GOT3 (cell line): ENCODE data around the gene ZCCHC14.
"Not testable (repeated sequence)": the region's sequence is repeated elsewhere in the genome, so short reads cannot be mapped to it uniquely, and the experiment has no call there.

Source experiments
- DNase-seq: peaks from one replicate; lab custom pipeline; 2025; ENCODE audit warnings: mixed read lengths; lab: John Stamatoyannopoulos, UW

ZCCHC14 gene

DNA sequence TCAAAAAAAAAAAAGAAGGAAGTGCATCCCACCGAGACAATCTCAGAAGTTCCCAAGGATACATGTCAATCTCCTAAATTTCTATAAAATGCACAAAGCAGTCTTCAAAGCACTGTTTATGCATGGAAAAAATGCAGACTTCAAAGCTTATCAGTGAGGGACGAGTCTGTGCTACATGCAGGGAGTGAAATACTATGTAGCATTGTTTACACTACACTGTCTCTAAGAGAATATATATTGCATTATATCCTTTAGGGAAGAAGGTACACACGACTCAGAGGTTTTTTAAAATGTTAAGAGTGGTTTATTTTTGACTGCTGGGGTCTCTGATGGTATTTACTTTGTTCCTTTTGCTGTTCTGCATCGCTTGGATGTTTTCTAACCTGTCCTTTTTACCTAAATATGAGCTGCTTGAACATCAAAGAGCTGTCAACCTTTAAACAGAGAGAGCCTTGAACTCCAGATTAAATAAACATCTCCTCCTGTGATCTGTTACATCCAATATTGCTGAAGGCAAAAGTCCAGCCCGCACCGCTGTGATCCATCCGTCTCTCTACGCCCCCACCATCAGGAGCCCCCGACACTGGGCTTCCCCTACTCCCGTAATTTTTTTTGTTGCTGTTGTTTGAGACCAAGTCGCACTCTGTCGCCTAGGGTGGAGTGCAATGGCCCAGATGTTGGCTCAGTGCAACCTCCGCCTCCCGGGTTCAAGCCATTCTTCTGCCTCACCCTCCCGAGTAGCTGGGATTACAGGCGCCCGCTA is 110.6 kb downstream of the ZCCHC14 start:
- no peak for DNase-seq

DNA sequence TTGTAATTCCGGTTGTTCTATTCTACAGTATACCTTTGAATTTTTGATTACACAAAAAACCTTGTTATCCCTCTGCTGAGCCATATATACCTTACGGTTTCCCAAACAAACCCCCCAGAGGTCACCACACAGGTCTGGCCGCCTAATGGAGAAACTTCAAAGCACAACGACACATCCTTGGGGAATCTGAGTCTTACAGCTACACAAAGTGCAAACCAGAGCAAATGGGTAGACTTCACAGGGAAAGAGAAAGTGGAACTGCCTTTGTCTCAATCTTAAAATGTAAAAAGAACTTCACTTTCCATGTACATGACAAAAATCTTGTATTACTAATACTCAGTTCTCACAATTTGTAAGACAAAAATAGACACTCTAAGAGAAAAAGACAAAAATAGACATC is 111.9 kb downstream of the ZCCHC14 start:
- DNase-seq = no peak

DNA sequence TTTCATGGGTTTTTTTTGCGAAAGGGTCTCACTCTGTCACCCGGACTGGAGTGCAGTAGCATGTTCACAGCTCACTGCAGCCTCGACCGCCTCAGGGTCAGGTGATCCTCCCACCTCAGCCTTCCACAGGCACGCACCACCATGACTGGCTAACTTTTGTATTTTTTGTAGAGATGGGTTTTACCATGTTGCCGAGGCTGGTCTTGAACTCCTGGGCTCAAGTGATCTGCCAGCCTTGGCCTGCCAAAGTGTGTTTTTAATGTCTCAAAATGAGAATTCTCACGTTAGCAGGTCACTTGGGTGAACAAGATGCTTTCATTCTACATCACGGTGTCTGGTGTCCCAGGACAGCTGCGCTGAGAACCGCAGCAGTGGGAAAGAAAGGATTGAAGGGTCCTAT is 112.4 kb downstream of the ZCCHC14 start:
- no peak for DNase-seq

DNA sequence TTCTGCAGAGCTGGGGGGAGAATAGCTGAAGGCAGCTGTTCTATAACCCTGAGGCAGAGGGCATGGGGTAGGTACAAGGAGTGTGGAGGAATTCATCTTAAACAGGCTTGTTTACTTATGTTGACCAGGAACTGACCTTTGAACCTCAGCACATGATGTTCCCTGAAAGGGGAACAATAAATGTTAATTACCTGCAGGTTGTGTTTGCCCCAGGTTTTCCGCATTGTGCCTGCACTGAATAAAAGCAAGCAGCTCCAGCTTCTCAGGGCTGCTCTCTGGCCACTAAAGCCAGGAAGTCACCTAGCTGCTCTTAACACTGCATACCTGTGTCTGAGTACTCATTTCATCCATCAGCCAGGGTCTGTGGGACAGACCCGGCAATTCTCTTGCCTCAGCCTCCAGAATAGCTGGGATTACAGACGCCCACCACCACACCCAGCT is 113.5 kb downstream of the ZCCHC14 start:
- not testable (repeated sequence) for DNase-seq

DNA sequence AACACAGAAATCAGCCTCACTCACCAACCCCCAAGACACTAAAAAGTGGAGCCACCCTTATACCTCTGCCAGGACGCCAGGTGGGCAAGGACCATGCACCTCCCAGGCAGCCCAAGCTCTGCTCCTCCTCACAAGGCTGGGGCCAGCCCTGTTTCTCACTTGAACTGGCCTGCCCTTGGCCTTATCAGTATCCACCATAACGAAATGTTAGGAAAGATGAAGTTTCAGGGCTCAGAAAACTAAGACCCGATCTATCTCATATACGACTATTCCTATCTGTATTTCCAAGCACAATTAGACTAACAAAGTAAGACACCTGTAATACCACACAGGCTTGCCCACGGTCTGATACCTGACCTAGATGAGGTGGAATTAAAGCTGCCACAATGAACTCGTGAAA is 116.2 kb downstream of the ZCCHC14 start:
- DNase-seq = no peak

DNA sequence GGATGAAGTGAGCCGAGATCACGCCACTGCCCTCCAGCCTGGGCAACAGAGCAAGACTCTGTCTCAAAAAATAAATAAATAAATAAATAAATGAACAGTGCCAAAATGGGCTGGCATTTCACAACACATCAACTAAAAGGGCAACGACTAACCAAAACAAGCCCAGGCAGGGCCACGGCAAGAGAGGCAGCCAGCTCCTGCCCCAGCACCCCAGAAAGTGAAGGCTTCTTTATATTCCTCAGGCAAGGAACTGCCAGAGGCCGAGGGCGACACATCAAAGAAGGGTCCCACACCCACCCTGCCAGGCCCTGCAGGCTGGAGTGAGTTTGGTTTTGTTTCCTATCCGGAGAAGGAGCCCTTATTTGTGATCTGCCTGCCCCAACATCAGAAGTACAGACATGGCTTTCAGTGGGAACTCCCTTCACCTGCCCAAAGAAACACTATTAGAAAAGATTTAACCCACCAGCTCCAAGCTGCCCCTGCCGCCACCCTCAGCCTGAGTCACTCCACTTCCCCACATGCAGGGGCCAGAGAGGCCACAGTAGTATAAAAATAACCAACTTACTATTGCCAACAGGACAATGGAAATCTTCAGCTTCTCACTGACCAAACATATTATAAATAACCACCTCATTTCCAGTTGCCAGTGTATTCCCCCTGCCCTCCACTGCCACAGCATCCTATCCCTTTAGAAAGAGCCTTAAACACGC is 117.2 kb downstream of the ZCCHC14 start:
- DNase-seq = no peak

DNA sequence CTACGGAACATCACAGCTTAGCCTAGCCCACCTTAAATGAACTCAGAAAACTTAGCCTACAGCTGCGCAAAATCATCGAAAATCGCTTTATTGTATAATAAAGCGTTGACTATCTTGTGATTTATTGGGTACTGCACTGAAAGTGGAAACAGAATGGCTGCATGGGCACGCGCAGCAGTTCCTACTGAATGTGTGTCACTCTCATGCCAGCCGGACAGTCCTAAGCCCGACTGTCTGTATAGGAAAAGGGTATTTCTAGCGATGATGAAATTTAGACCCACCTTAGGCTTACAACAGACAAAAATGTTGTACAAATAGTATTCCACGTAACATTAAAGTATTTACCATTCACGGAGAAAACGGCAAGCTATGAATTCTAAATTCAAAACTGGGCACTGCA is 118.5 kb downstream of the ZCCHC14 start:
- no peak for DNase-seq

DNA sequence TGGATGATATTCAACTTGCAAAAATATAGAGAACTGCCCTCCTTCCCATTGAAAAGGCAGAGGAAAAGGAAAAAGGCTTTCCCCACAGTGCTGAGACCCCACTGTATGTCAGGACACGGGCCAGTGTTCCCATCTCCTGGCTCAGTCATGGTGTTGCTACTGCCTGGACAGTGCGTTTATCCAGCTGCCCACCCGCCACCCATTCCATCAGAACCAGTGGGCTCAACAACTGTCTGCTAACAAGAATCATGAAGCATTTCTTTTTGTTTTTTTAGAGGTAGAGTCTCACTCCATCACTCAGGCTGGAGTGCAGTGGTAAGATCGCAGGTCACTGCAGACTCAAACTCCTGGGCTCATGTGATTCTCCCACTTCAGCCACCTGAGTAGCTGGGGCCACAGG is 120.5 kb downstream of the ZCCHC14 start:
- no peak for DNase-seq

DNA sequence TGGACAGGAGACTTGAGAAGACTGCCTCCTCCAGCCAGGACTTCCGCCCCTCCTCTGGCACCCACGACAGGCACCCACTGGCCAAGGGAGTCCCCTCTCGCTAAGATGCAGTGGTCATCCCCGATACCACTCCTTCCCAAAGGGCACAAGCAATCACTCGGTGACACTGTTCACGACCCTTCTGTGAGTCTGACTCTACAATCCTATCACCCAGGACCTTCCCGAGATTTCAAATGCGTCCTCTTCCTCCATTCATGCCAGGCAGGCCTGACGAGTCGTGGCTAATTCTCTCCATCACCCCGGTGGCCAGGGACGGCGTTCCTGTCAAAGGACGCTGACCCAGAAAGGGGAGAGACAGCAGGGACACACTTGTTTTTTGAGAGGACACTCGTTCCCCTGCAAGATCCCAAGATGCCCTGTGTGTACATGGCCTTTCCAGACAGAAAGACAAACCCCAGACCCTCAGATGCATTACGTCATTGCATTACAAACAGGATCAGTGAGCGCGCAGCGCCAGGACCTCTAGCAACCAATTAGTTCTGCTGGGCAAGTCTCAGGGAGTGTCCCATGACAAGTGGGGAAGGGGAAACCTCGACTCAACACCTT is 121.5 kb downstream of the ZCCHC14 start:
- DNase-seq = no peak

DNA sequence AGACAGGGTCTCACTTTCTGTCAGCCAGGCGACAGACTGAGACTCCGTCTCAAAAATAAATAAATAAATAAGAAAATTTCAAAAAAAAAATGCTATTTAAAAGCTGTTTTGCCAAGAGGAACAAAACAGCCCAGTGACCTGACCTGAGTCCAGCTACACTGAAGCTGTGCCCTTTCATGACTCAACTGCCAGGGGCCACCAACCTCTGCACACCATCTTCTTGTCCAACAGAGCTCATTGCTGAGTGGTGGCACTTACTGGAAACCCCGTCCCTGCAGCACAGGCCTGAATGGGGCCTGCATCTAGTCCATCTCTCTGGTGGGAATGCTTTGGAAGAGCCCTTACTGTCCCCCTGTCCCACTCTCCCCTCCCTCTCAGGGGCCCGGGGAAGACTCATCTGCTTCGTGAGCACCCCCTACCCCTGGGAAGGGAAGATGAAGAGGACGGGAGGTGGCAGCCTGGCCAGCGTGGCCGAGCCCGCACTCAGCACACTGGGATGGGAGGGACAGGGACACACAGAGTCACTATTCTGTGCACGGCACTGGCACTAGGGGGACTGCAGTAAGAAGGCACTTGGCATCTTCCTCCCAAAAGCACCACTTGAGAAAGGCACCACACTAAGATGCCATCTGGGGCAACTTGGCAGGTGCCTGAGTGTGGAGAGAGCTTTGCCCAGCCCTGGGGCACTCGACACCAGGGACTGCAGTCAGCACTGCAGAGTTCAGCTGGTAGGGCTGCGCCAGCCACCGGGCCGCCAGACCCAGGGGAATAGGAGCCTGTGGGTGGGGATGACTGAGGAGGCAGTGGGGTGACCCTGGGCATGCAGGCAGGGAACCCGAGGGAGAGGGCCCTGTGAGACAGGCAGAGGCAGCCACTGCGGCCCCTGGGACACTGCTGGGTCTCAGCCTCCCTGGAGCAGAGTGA is 122.8 kb downstream of the ZCCHC14 start:
- DNase-seq = no peak

DNA sequence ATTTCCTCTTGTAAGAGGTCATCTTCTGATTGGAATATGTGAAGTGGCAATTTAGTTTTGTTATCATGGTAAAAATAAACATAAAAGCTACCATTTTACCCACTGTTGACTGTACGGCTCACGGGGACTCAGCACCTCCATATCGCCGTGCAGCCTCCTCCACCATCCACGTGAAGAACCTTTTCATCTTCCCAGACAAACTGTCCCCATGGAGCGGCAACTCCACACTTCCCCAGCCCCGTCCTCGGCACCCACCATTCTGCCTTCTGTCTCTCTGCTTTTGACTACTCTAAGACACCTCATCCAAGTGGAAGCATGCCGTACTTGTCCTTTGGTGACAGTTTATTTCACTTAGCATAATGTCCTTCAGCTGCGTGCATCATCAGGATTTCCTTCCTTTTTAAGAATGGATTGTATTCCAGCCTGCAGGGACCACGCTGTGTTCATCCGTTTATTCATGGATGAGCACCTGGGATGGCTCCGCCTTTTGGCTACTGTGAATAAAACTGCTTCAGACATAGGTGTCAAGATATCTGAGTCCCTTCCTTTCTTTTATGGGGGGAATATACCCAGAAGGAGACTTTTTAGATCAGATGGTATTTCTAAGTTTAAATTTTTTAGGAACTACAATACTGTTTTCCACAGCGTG is 123.6 kb downstream of the ZCCHC14 start:
- no peak for DNase-seq

DNA sequence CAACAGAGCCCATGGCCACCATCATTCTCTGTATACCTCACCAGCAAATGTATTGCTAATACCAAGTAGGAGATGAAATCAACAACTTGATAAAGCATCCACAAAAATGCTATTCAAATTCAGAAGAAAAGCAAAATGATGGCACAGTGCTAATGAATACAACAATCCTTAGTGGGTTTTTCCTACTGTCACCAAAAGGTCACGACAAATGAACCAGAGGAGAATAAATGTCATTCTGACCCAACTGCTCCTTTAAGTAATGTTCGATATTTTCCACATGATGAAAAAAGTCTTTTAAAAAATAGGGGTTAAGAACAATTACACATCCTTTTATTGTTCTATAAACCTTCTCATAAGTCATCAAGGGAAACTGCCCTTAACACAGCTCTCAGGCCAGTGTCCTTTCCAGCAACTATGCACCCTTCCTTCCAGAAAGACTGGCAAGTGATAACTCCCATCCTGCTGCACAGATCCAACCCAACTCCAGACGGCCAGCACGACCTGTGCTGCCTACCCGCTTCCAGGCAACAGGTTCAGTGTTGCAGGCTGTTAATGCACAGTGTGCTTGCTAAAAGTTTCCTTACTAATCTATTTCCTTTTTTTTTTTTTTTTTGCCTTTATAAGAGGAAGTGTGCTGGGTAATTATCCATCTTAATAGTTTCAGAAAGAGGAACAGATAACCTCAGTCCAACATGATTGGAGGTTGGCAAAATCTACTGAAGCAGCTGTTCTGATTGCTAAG is 124.6 kb downstream of the ZCCHC14 start:
- no peak for DNase-seq

DNA sequence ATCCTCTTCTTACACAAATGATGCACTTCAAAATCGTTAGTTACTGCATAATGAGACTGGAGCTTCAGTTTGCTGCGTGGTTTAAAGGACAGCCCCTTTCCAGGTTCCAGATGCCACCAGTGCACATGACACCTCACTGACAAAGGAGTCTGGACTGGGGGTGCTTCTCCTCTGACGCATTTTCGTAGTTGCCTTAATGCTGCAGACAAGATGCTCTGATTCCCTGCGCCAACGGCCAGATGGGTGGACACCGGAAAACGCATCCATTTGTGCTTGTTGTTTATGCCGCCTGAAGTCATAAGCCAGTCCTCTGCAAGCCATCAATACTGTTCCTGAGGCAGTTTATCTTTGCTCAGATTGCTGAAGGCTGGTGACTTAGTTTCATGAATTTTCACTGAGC is 125.3 kb downstream of the ZCCHC14 start:
- DNase-seq = no peak

DNA sequence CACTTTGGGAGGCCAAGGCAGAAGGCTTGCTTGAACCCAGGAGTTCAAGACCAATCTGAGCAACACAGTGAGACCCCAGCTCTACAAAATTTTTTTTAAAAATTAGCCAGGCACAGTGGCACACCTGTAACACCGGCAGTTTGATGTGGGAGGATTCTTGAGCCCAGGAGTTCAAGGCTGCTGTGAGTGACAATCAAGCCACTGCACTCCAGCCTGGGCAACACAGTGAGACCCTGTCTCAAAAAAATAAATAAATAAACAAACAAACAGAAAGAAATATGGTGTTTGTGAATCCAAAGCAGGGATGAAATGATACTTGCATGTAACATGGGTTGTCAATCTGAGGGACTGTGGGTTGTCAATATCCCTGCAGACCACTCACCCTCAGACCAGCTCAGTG is 125.9 kb downstream of the ZCCHC14 start:
- no peak for DNase-seq

DNA sequence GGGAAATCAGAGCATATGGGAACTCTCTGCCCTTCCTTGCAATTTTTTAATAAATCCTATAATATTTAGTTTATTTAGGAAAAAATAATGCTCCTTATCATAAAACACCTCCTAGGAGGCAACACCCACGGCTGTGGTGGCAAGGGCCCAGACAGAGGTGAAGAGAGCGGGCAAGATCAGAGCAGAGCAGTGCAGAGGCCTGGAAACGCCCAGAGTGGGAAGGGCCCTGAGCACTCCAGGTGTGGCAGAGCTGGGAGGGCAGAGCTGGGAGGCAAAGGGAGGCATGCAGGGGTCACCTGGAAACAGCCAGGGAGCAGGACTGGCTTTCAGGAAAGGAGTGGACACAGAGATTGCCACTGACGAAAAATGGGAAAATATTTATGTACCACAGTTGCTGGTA is 126.5 kb downstream of the ZCCHC14 start:
- DNase-seq = no peak

DNA sequence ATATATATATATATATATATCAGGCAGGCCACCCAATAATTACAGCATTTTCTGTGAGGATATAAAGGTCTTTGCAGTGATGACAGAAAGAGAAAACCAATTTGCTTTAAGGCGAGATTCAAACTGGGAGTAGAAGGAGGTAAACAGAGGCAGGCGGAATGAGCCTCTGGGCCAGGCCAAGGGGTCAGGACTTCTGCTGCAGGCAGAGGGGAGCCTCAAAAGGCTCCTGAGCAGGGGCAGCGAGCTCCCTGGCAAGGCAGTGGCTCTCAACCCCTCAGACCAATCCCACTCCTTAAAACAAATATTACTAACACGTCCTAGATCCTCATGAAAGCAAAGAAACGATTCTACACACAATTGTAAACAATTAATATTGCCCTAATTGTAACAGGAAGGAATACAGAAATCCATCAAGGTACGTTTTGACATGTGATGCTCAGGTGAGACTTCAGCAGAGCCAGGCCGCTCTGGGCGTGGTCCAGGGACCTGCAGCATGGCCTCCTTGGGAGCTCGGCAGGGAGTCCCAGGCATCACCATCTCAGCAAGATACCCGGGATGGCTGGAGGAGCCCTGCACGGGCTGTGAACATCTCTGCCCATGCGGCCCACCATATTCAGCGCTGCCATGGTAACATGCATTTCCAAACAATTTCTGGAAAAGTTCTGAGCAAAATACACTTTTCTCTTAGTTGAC is 127.7 kb downstream of the ZCCHC14 start:
- DNase-seq = no peak

DNA sequence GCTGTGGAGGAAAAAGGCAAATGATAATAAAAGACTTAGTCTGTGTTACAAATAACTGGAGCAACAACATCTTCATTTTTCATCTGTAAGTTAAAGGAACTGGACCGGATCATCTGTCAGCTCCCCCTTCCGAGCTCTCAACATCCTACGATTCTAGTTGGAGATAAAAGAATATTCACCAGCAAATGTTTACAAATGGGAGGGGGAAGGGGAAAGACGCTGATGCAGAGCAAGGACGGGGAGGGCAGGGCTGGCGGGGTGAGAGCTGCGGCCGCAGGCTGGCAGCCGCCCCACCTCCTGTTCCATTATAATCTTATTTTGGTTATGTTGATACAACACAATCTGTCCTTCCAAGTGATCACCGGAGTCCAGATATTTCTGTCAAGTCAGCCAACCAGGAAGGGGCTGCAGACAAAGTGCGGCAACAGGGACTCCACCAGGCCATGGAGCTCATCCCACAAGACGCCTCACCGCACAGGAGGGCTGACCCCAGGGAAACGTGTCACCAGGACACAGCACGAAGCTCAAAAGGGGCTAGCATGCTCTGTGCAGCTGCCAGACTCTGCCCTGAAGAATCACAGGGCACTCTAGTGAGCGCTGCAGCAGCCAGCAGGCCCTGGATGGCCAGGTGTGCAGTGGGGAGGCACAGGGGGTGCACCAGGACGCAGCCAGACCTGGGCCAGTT is 128.9 kb downstream of the ZCCHC14 start:
- no peak for DNase-seq

DNA sequence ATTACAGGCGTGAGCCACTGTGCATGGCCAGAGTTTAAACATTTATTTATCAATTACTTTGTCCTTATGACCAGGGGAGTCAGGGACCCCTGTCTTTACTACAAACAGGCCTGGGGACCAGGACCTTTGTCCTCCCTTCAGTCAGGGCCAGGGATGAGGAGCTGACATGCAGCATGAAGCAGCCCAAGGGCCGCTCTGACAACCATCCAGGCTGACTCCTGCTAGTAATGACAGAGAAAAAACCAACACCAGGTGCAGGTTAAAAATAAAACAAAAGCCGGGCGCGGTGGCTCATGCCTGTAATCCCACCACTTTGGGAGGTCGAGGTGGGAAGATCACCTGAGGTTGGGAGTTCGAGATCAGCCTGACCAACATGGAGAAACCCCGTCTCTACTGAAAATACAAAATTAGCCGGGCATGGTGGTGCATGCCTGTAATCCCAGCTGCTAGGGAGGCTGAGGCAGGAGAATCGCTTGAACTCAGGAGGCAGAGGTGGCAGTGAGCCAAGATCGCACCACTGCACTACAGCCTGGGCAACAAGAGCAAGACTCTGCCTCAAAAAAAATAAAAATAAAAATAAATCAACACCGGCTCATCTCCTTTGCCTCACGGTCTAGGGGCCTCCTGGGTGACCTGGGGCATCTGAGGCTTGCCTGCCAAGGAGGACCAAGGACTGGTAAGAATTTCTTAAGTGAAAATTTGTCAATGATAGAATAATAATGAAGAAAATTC is 129.8 kb downstream of the ZCCHC14 start:
- not testable (repeated sequence) for DNase-seq
